Epithelial cell of esophagus (primary cell): Measurements from ENCODE around the gene ZBTB16.

Experiments used
- DNase-seq: peaks from one replicate; pipeline ENCODE4 v3.0.0; 2010; ENCODE audit warnings: low read depth
- H3K4me3 ChIP-seq: 2 replicates; pipeline ENCODE4 v1.5.1; 2011; ENCODE audit warnings: mild to moderate bottlenecking, low read length, control low read depth
- CTCF ChIP-seq: IDR thresholded peaks from 2 replicates; pipeline ENCODE4 v1.5.1; 2011; ENCODE audit warnings: low read depth, mild to moderate bottlenecking, low read length, control low read depth, inconsistent platforms; ENCODE audit not compliant: insufficient read depth; ENCODE audit errors: missing control alignments

Gene ZBTB16

GRCh38 chr11:114254571-114255146, 195.1 kb downstream of the ZBTB16 start:
- TF ChIP-seq CTCF, result no peak
- DNase-seq, result no peak
- H3K4me3 ChIP-seq, result no peak overlapping the region

GRCh38 chr11:114255289-114255688, 195.8 kb downstream of the ZBTB16 start:
- no peak for TF ChIP-seq CTCF
- no peak for DNase-seq
- H3K4me3 ChIP-seq, result no peak overlapping the region

- no peak overlapping the region for H3K4me3 ChIP-seq
- TF ChIP-seq CTCF, result no peak
- no peak for DNase-seq
These were observed 196.9 kb downstream of the ZBTB16 start for GRCh38 chr11:114256176-114256966.

GRCh38 chr11:114256967-114257286, 197.4 kb downstream of the ZBTB16 start:
- H3K4me3 ChIP-seq, result no peak overlapping the region
- no peak for TF ChIP-seq CTCF
- no peak for DNase-seq

- TF ChIP-seq CTCF, result no peak
- H3K4me3 ChIP-seq, result no peak overlapping the region
- DNase-seq, result no peak
These were observed 198.4 kb downstream of the ZBTB16 start for GRCh38 chr11:114257621-114258558.

- no peak overlapping the region for H3K4me3 ChIP-seq
- no peak for DNase-seq
- TF ChIP-seq CTCF, result no peak
These were observed 199.2 kb downstream of the ZBTB16 start for GRCh38 chr11:114258696-114259095.
